ENCODE data around the gene POC5. TPM values are rescaled to one million over a fixed set of nuclear protein-coding genes. Genes with fewer than 3 reads are reported as not detected.

Gene POC5
- total and polyA plus RNA-seq, 2 of the 13 experiments (the other 11 are each of a cell fraction or from before 2014, with no cell fraction given) = 6.9 to 9.3 TPM

DNA sequence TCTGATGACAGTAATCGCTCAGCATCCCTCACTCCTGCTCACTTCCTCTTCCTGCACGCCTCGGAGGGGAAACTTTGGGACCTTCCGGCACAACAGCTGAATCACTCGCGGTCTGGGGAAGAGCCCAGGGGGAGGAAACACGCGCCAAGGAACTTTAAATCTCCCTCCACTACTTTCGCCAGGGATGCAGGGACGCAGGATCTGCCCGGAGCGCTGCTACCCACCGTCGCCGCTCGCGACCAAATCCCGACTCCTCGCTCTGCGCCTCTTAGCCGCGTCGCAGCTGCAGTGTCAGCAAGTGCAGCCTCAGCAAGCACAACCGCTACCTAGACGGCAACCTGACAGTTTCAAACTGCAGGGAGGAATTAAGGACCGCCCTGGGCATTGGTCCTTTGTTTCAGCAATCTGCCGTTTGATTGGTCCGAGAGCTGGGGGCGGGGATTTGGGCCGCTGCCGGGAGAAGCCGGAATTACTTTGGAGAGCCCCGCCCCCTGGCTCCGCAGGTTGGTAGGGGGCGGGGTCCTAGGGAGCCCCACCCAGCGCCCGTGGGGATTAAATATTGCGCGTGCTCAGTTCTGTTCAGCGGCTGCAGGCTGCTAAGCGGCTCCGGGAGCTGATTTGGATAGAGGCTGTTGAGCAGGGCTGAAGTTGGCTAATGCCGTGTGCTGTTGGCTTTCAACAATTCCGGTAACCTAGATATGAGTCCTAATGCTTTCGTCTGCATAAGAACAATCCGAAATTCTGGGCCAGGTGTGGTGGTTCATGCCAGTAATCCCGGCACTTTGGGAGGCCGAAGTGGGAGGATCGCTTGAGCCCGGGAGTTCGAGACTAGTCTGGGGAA is at the start of gene POC5 (continued):
- TF ChIP-seq, protein P1, sequence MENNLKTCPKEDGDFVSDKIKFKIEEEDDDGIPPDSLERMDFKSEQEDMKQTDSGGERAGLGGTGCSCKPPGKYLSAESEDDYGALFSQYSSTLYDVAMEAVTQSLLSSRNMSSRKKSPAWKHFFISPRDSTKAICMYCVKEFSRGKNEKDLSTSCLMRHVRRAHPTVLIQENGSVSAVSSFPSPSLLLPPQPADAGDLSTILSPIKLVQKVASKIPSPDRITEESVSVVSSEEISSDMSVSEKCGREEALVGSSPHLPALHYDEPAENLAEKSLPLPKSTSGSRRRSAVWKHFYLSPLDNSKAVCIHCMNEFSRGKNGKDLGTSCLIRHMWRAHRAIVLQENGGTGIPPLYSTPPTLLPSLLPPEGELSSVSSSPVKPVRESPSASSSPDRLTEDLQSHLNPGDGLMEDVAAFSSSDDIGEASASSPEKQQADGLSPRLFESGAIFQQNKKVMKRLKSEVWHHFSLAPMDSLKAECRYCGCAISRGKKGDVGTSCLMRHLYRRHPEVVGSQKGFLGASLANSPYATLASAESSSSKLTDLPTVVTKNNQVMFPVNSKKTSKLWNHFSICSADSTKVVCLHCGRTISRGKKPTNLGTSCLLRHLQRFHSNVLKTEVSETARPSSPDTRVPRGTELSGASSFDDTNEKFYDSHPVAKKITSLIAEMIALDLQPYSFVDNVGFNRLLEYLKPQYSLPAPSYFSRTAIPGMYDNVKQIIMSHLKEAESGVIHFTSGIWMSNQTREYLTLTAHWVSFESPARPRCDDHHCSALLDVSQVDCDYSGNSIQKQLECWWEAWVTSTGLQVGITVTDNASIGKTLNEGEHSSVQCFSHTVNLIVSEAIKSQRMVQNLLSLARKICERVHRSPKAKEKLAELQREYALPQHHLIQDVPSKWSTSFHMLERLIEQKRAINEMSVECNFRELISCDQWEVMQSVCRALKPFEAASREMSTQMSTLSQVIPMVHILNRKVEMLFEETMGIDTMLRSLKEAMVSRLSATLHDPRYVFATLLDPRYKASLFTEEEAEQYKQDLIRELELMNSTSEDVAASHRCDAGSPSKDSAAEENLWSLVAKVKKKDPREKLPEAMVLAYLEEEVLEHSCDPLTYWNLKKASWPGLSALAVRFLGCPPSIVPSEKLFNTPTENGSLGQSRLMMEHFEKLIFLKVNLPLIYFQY (CRISPR knock-in tag; IDR thresholded peaks at IDR 0.05; ENCODE audit: borderline replicate concordance) = no peak; the same call in 1 of the 2 replicates
- TF ChIP-seq TRIM24 (CRISPR knock-in tag; IDR thresholded peaks at IDR 0.05) (no peak), AGO2 (optimal IDR thresholded peaks at IDR 0.05; ENCODE audit: low read depth, low read length) (no peak), MAF1 (CRISPR knock-in tag; IDR thresholded peaks at IDR 0.05; ENCODE audit: borderline replicate concordance) (no peak), KDM3A (CRISPR knock-in tag; IDR thresholded peaks at IDR 0.05; ENCODE audit: low read depth) (no peak), MTA1 (CRISPR knock-in tag; IDR thresholded peaks at IDR 0.05; ENCODE audit: borderline replicate concordance) (0 out of 2 replicates have a peak, but pooled peaks have one; percentile 22), ZNF773 (CRISPR knock-in tag; IDR thresholded peaks at IDR 0.05; ENCODE audit: borderline replicate concordance) (no peak), MEIS2 (CRISPR knock-in tag; IDR thresholded peaks at IDR 0.05) (no peak), ARNT2 (CRISPR knock-in tag; IDR thresholded peaks at IDR 0.05; ENCODE audit: low read depth) (peak; percentile 80), ZBTB8A (CRISPR knock-in tag; IDR thresholded peaks at IDR 0.05; ENCODE audit: borderline replicate concordance, low read depth) (no peak), ZNF431 (CRISPR knock-in tag; IDR thresholded peaks at IDR 0.05; ENCODE audit: borderline replicate concordance, low read depth) (no peak), FOSL2 (CRISPR knock-in tag; IDR thresholded peaks at IDR 0.05) (peak; percentile 59), ZBTB42 (CRISPR knock-in tag; IDR thresholded peaks at IDR 0.05) (no peak), ATF7 (IDR thresholded peaks at IDR 0.05) (no peak), ATF7 (CRISPR knock-in tag; IDR thresholded peaks at IDR 0.05) (no peak), TBX3 (IDR thresholded peaks at IDR 0.05; ENCODE audit: borderline replicate concordance) (no peak)
- TF ChIP-seq, protein P2, sequence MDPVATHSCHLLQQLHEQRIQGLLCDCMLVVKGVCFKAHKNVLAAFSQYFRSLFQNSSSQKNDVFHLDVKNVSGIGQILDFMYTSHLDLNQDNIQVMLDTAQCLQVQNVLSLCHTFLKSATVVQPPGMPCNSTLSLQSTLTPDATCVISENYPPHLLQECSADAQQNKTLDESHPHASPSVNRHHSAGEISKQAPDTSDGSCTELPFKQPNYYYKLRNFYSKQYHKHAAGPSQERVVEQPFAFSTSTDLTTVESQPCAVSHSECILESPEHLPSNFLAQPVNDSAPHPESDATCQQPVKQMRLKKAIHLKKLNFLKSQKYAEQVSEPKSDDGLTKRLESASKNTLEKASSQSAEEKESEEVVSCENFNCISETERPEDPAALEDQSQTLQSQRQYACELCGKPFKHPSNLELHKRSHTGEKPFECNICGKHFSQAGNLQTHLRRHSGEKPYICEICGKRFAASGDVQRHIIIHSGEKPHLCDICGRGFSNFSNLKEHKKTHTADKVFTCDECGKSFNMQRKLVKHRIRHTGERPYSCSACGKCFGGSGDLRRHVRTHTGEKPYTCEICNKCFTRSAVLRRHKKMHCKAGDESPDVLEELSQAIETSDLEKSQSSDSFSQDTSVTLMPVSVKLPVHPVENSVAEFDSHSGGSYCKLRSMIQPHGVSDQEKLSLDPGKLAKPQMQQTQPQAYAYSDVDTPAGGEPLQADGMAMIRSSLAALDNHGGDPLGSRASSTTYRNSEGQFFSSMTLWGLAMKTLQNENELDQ (CRISPR knock-in tag; IDR thresholded peaks at IDR 0.05; ENCODE audit: borderline replicate concordance) = no peak
- TF ChIP-seq, protein P3, sequence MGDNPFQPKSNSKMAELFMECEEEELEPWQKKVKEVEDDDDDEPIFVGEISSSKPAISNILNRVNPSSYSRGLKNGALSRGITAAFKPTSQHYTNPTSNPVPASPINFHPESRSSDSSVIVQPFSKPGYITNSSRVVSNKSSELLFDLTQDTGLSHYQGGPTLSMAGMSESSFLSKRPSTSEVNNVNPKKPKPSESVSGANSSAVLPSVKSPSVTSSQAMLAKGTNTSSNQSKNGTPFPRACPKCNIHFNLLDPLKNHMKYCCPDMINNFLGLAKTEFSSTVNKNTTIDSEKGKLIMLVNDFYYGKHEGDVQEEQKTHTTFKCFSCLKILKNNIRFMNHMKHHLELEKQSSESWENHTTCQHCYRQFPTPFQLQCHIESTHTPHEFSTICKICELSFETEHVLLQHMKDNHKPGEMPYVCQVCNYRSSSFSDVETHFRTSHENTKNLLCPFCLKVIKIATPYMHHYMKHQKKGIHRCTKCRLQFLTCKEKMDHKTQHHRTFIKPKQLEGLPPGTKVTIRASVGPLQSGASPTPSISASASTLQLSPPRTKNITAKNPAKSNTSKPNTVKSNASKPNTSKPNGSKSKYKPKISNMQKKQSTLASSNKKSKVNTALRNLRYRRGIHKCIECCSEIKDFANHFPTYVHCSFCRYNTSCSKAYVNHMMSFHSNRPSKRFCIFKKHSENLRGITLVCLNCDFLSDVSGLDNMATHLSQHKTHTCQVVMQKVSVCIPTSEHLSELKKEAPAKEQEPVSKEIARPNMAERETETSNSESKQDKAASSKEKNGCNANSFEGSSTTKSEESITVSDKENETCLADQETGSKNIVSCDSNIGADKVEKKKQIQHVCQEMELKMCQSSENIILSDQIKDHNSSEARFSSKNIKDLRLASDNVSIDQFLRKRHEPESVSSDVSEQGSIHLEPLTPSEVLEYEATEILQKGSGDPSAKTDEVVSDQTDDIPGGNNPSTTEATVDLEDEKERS (CRISPR knock-in tag; IDR thresholded peaks at IDR 0.05) = peak; percentile 69; the same call in 1 of the 2 replicates
- TF ChIP-seq, protein P4, sequence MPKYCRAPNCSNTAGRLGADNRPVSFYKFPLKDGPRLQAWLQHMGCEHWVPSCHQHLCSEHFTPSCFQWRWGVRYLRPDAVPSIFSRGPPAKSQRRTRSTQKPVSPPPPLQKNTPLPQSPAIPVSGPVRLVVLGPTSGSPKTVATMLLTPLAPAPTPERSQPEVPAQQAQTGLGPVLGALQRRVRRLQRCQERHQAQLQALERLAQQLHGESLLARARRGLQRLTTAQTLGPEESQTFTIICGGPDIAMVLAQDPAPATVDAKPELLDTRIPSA (CRISPR knock-in tag; IDR thresholded peaks at IDR 0.05; ENCODE audit: borderline replicate concordance) = no peak
